Neutrophil (primary cell): ENCODE results near the gene NRXN3.

Source experiments
- H3K27ac ChIP-seq: fragments of 200-600 bp; sonication (generic); 2 replicates; pipeline ENCODE4 v1.5.1; 2016; ENCODE audit warnings: mild to moderate bottlenecking, moderate library complexity
- H3K27me3 ChIP-seq: fragments of 200-600 bp; sonication (generic); 2 replicates; pipeline ENCODE4 v1.6.0; 2016; ENCODE audit warnings: mild to moderate bottlenecking
- H3K36me3 ChIP-seq: fragments of 200-600 bp; sonication (generic); 2 replicates; pipeline ENCODE4 v1.5.1; 2017
- H3K4me1 ChIP-seq, 2 experiments: fragments of 200-600 bp in 1 of 2; sonication (generic) in 1 of 2; 1 replicate in 1 of 2; 2 replicates in 1 of 2; pipeline versions ENCODE4 v1.5.1 to v1.6.1; 2013 to 2016; ENCODE audit warnings: low read depth in 1 of 2, low read length in 1 of 2, mild to moderate bottlenecking in 1 of 2, moderate library complexity in 1 of 2; ENCODE audit not compliant: control insufficient read depth in 1 of 2, insufficient read depth in 1 of 2
- H3K4me3 ChIP-seq, 2 experiments: fragments of 200-600 bp in 1 of 2; sonication (generic) in 1 of 2; 1 replicate in 1 of 2; 2 replicates in 1 of 2; pipeline ENCODE4 v1.5.1; 2013 to 2016; ENCODE audit warnings: low read depth in 1 of 2, low read length in 1 of 2, mild to moderate bottlenecking in 1 of 2, moderate library complexity in 1 of 2
- H3K9me3 ChIP-seq: fragments of 200-600 bp; sonication (generic); 2 replicates; pipeline ENCODE4 v1.5.1; 2016
- CTCF ChIP-seq: fragments of 200-600 bp; sonication (generic); IDR thresholded peaks from 2 replicates; pipeline ENCODE4 v1.5.1; 2016; ENCODE audit warnings: antibody characterized with exemption

The NRXN3 gene

DNA sequence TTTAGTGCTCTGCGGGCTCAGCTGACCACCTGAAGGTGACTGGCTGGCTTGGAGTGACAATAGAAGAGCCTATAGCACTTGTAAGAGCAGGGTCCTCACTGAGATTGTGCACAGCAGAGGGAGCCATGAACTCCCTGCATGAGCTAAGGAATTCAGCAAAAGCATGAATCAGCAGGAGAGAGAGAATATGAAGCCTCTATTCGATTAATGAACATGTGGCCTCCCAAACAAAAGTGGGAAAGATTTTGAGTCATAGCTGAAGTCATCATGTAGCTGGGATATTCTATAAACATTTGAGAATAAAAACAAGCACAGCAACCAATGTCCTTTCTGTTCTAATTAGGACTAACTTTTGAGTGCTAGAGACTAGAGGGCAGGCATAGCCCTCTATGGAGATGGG lies 1414.5 kb downstream of the NRXN3 start:
- H3K4me3 ChIP-seq: no peak overlapping the region
- TF ChIP-seq CTCF: no peak
- H3K9me3 ChIP-seq: no peaks in the 10 kb centered on the region
- H3K36me3 ChIP-seq: no peaks in the 10 kb centered on the region
- H3K4me1 ChIP-seq: no peaks in the 10 kb centered on the region
- H3K27me3 ChIP-seq: no peaks in the 10 kb centered on the region
- no peak overlapping the region for H3K27ac ChIP-seq

DNA sequence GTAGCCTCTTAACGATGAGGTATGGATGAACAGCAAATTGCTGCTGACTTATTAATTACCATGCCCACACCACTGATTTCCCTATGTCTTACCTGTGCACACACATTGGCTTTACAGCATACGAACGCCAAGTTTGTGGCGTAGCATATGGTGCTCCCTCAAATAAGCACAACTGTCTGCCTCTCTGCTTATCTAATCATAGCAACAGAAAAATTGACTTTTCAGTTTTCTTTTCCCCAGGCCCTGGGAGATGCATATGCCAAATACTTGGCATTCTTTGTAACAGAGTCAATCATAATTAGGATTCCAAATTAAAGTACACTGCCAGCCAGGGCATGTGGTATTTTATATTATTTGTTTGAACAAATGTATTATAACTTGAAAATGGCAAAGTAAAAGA lies 1415.7 kb downstream of the NRXN3 start:
- Histone ChIP-seq H3K9me3 (no peaks in the 10 kb centered on the region), H3K27me3 (no peaks in the 10 kb centered on the region), H3K4me1 (no peaks in the 10 kb centered on the region), H3K27ac (no peak overlapping the region), H3K4me3 (no peak overlapping the region), H3K36me3 (no peaks in the 10 kb centered on the region)
- TF ChIP-seq CTCF: no peak

DNA sequence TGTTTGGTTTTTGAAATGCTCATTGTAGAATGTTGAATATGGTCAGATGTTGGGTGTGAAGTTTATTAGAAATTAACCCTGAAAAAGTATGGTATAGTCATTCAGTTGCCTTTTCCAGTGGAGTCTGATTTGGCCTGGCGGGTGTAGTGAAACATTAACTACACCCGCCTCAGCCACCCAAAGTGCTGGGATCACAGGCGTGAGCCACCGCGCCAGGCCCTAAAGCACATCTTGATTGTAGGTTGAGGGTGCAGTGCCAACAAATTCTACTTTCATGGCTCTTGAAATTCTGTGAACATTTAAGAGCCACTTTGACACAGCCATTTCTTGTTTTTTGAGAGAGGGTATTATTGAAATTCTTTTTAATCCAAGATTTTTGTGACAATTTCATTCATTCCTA lies 1416.2 kb downstream of the NRXN3 start:
- no peaks in the 10 kb centered on the region for H3K36me3 ChIP-seq
- H3K27me3 ChIP-seq: no peaks in the 10 kb centered on the region
- H3K4me1 ChIP-seq: no peaks in the 10 kb centered on the region
- no peak overlapping the region for H3K27ac ChIP-seq
- no peak overlapping the region for H3K4me3 ChIP-seq
- TF ChIP-seq CTCF: no peak
- no peaks in the 10 kb centered on the region for H3K9me3 ChIP-seq

- no peak overlapping the region for H3K27ac ChIP-seq
- no peaks in the 10 kb centered on the region for H3K9me3 ChIP-seq
- no peak for TF ChIP-seq CTCF
Observed at GRCh38 chr14:79586989-79587598, 1416.9 kb downstream of the NRXN3 start.

GRCh38 chr14:79587875-79588274 lies 1417.7 kb downstream of the NRXN3 start:
- TF ChIP-seq CTCF: no peak
- Histone ChIP-seq H3K36me3 (no peaks in the 10 kb centered on the region), H3K4me3 (no peak overlapping the region), H3K4me1 (no peaks in the 10 kb centered on the region), H3K27me3 (no peaks in the 10 kb centered on the region), H3K27ac (no peak overlapping the region), H3K9me3 (no peaks in the 10 kb centered on the region)

More at GRCh38 chr14:79586989-79587598, 1416.9 kb downstream of the NRXN3 start:
- H3K27me3 ChIP-seq: no peaks in the 10 kb centered on the region
- H3K4me3 ChIP-seq: no peak overlapping the region
- H3K4me1 ChIP-seq: no peaks in the 10 kb centered on the region
- H3K36me3 ChIP-seq: no peaks in the 10 kb centered on the region

GRCh38 chr14:79588398-79588797 lies 1418.2 kb downstream of the NRXN3 start:
- no peak for TF ChIP-seq CTCF
- Histone ChIP-seq H3K27me3 (no peaks in the 10 kb centered on the region), H3K9me3 (no peaks in the 10 kb centered on the region)

More at GRCh38 chr14:79588398-79588797, 1418.2 kb downstream of the NRXN3 start:
- Histone ChIP-seq H3K4me1 (no peaks in the 10 kb centered on the region), H3K36me3 (no peaks in the 10 kb centered on the region), H3K4me3 (no peak overlapping the region), H3K27ac (no peak overlapping the region)
